ENCODE results near the gene EPB41L1.

The EPB41L1 gene

GRCh38 chr20:36225666-36226065, 71.1 kb downstream of the EPB41L1 start:
- no peak for DNase-seq (ENCODE audit: low spot score)

- DNase-seq (ENCODE audit: low spot score), result no peak
Observed at GRCh38 chr20:36228770-36229169, 74.2 kb downstream of the EPB41L1 start.

- DNase-seq (ENCODE audit: low spot score), result no peak
Observed at GRCh38 chr20:36230019-36230418, 75.5 kb downstream of the EPB41L1 start.

GRCh38 chr20:36231331-36231730, 76.8 kb downstream of the EPB41L1 start:
- DNase-seq (ENCODE audit: low spot score), result no peak

GRCh38 chr20:36234771-36235320, 80.3 kb downstream of the EPB41L1 start:
- DNase-seq (ENCODE audit: low spot score), result no peak

GRCh38 chr20:36235892-36236785, 81.6 kb downstream of the EPB41L1 start, which contains the start of gene AAR2:
Gene AAR2 (plus strand): TSS chr20:36236478. CDS start chr20:36239869, 3,391 bp downstream.
- DNase-seq (ENCODE audit: low spot score), result peak; percentile 93

GRCh38 chr20:36236786-36237121, 82.2 kb downstream of the EPB41L1 start:
- no peak for DNase-seq (ENCODE audit: low spot score)

GRCh38 chr20:36237477-36237876, 82.9 kb downstream of the EPB41L1 start:
- DNase-seq (ENCODE audit: low spot score), result no peak

- no peak for DNase-seq (ENCODE audit: low spot score)
Observed at GRCh38 chr20:36238153-36238552, 83.6 kb downstream of the EPB41L1 start.

GRCh38 chr20:36238760-36239159, 84.2 kb downstream of the EPB41L1 start:
- DNase-seq (ENCODE audit: low spot score), result no peak

GRCh38 chr20:36240076-36240475, 85.5 kb downstream of the EPB41L1 start:
- no peak for DNase-seq (ENCODE audit: low spot score)

GRCh38 chr20:36241678-36242077, 87.1 kb downstream of the EPB41L1 start:
- DNase-seq (ENCODE audit: low spot score), result no peak

- DNase-seq (ENCODE audit: low spot score), result no peak
Observed at GRCh38 chr20:36243726-36244125, 89.2 kb downstream of the EPB41L1 start.

GRCh38 chr20:36246401-36246800, 91.9 kb downstream of the EPB41L1 start:
- DNase-seq (ENCODE audit: low spot score), result no peak

GRCh38 chr20:36248836-36249235, 94.3 kb downstream of the EPB41L1 start:
- DNase-seq (ENCODE audit: low spot score), result no peak

GRCh38 chr20:36249450-36249849, 94.9 kb downstream of the EPB41L1 start:
- DNase-seq (ENCODE audit: low spot score), result no peak

GRCh38 chr20:36251426-36251825, 96.9 kb downstream of the EPB41L1 start:
- no peak for DNase-seq (ENCODE audit: low spot score)

- DNase-seq (ENCODE audit: low spot score), result no peak
Observed at GRCh38 chr20:36252511-36252910, 98.0 kb downstream of the EPB41L1 start.

- DNase-seq (ENCODE audit: low spot score), result no peak
Observed at GRCh38 chr20:36253036-36253435, 98.5 kb downstream of the EPB41L1 start.

- DNase-seq (ENCODE audit: low spot score), result no peak
Observed at GRCh38 chr20:36254076-36254475, 99.5 kb downstream of the EPB41L1 start.

- DNase-seq (ENCODE audit: low spot score), result no peak
Observed at GRCh38 chr20:36255445-36255844, 100.9 kb downstream of the EPB41L1 start.

- no peak for DNase-seq (ENCODE audit: low spot score)
Observed at GRCh38 chr20:36259177-36260061, 104.9 kb downstream of the EPB41L1 start.

GRCh38 chr20:36260316-36260715, 105.8 kb downstream of the EPB41L1 start:
- DNase-seq (ENCODE audit: low spot score), result no peak

All from GM03348 (cell line).